Measurements from ENCODE around the gene GSKIP.

Gene GSKIP

GRCh38 chr14:96417254-96417653, 53.9 kb downstream of the GSKIP start:
- DNase-seq = no peak
- Histone ChIP-seq H3K4me3 (ENCODE audit: insufficient read depth in 1 of 2, low read depth in 1 of 2, low read length in 2 of 2) (no peak overlapping the region), H3K14ac (ENCODE audit: low read length in 2 of 2) (no peak overlapping the region), H2BK120ac (ENCODE audit: low read depth, low read length) (no peak overlapping the region), H3K4me2 (ENCODE audit: low read length, poor library complexity, severe bottlenecking) (no peak overlapping the region), H2AK5ac (ENCODE audit: low read length, severe bottlenecking) (no peak overlapping the region), H2AFZ (ENCODE audit: low read depth, low read length) (no peak overlapping the region), H4K8ac (ENCODE audit: low read length) (no peak overlapping the region), H3K36me3 (ENCODE audit: control insufficient read depth in 1 of 2, insufficient read depth in 2 of 2, low read depth in 1 of 2, low read length in 2 of 2) (no peaks in the 10 kb centered on the region), H3K4ac (ENCODE audit: low read depth in 1 of 2, low read length in 2 of 2) (no peak overlapping the region), H2BK15ac (ENCODE audit: low read depth, poor library complexity, severe bottlenecking) (no peak overlapping the region), H2BK5ac (ENCODE audit: low read depth, low read length, poor library complexity, severe bottlenecking) (no peak overlapping the region), H3K9me3 (ENCODE audit: control insufficient read depth, low read length) (no peaks in the 10 kb centered on the region), H3K4me1 (ENCODE audit: control insufficient read depth, insufficient read depth, low read depth, low read length) (no peaks in the 10 kb centered on the region), H3K27me3 (ENCODE audit: control insufficient read depth in 1 of 2, insufficient read depth in 1 of 2, low read length in 2 of 2) (no peaks in the 10 kb centered on the region), H3K27ac (ENCODE audit: low read length, poor library complexity, severe bottlenecking) (no peak overlapping the region), H3K9ac (ENCODE audit: low read length) (no peak overlapping the region), H3K79me1 (replicated peaks; ENCODE audit: low read length, poor library complexity, severe bottlenecking) (no peaks in the 10 kb centered on the region), H2BK12ac (ENCODE audit: low read length in 2 of 2) (no peak overlapping the region), H3K18ac (ENCODE audit: low read depth in 1 of 2, low read length in 2 of 2) (no peak overlapping the region), H4K91ac (ENCODE audit: low read length) (no peak overlapping the region), H3K23ac (ENCODE audit: low read length in 2 of 2) (no peak overlapping the region)
- 86% methylated on average over 1 of the region's 2 CpGs for WGBS

- H4K8ac ChIP-seq (ENCODE audit: low read length) = no peak overlapping the region
- no peak overlapping the region for H3K4me2 ChIP-seq (ENCODE audit: low read length, poor library complexity, severe bottlenecking)
- H3K79me1 ChIP-seq (replicated peaks; ENCODE audit: low read length, poor library complexity, severe bottlenecking) = no peaks in the 10 kb centered on the region
- H3K4ac ChIP-seq (ENCODE audit: low read depth in 1 of 2, low read length in 2 of 2) = no peak overlapping the region
- H3K14ac ChIP-seq (ENCODE audit: low read length in 2 of 2) = no peak overlapping the region
- H3K9me3 ChIP-seq (ENCODE audit: control insufficient read depth, low read length) = no peaks in the 10 kb centered on the region
- no peaks in the 10 kb centered on the region for H3K27me3 ChIP-seq (ENCODE audit: control insufficient read depth in 1 of 2, insufficient read depth in 1 of 2, low read length in 2 of 2)
- H3K27ac ChIP-seq (ENCODE audit: low read length, poor library complexity, severe bottlenecking) = no peak overlapping the region
- WGBS = 92% methylated on average over 2 of the region's 4 CpGs
- H3K23ac ChIP-seq (ENCODE audit: low read length in 2 of 2) = no peak overlapping the region
- H3K4me3 ChIP-seq (ENCODE audit: insufficient read depth in 1 of 2, low read depth in 1 of 2, low read length in 2 of 2) = no peak overlapping the region
- H3K4me1 ChIP-seq (ENCODE audit: control insufficient read depth, insufficient read depth, low read depth, low read length) = no peaks in the 10 kb centered on the region
- no peak overlapping the region for H4K91ac ChIP-seq (ENCODE audit: low read length)
- H3K18ac ChIP-seq (ENCODE audit: low read depth in 1 of 2, low read length in 2 of 2) = no peak overlapping the region
- no peaks in the 10 kb centered on the region for H3K36me3 ChIP-seq (ENCODE audit: control insufficient read depth in 1 of 2, insufficient read depth in 2 of 2, low read depth in 1 of 2, low read length in 2 of 2)
- H2BK120ac ChIP-seq (ENCODE audit: low read depth, low read length) = no peak overlapping the region
- DNase-seq = no peak
- no peak overlapping the region for H2BK5ac ChIP-seq (ENCODE audit: low read depth, low read length, poor library complexity, severe bottlenecking)
- no peak overlapping the region for H2AK5ac ChIP-seq (ENCODE audit: low read length, severe bottlenecking)
- no peak overlapping the region for H2BK15ac ChIP-seq (ENCODE audit: low read depth, poor library complexity, severe bottlenecking)
- no peak overlapping the region for H3K9ac ChIP-seq (ENCODE audit: low read length)
- H2AFZ ChIP-seq (ENCODE audit: low read depth, low read length) = no peak overlapping the region
- H2BK12ac ChIP-seq (ENCODE audit: low read length in 2 of 2) = no peak overlapping the region
These were observed 54.7 kb downstream of the GSKIP start for GRCh38 chr14:96418075-96418474.

GRCh38 chr14:96421236-96421635, 57.9 kb downstream of the GSKIP start:
- no peak overlapping the region for H3K18ac ChIP-seq (ENCODE audit: low read depth in 1 of 2, low read length in 2 of 2)
- no peak overlapping the region for H2AK5ac ChIP-seq (ENCODE audit: low read length, severe bottlenecking)
- H3K9ac ChIP-seq (ENCODE audit: low read length) = no peak overlapping the region
- H3K79me1 ChIP-seq (replicated peaks; ENCODE audit: low read length, poor library complexity, severe bottlenecking) = no peaks in the 10 kb centered on the region
- H3K4me3 ChIP-seq (ENCODE audit: insufficient read depth in 1 of 2, low read depth in 1 of 2, low read length in 2 of 2) = no peak overlapping the region
- 75% methylated on average over 6 of the region's 6 CpGs for WGBS
- no peaks in the 10 kb centered on the region for H3K4me1 ChIP-seq (ENCODE audit: control insufficient read depth, insufficient read depth, low read depth, low read length)
- H2BK120ac ChIP-seq (ENCODE audit: low read depth, low read length) = no peak overlapping the region
- no peak overlapping the region for H4K8ac ChIP-seq (ENCODE audit: low read length)
- no peak overlapping the region for H3K14ac ChIP-seq (ENCODE audit: low read length in 2 of 2)
- H3K4me2 ChIP-seq (ENCODE audit: low read length, poor library complexity, severe bottlenecking) = no peak overlapping the region
- peak; percentile 5 for DNase-seq
- no peaks in the 10 kb centered on the region for H3K9me3 ChIP-seq (ENCODE audit: control insufficient read depth, low read length)
- H2BK5ac ChIP-seq (ENCODE audit: low read depth, low read length, poor library complexity, severe bottlenecking) = no peak overlapping the region
- no peak overlapping the region for H2AFZ ChIP-seq (ENCODE audit: low read depth, low read length)
- no peak overlapping the region for H4K91ac ChIP-seq (ENCODE audit: low read length)
- H3K36me3 ChIP-seq (ENCODE audit: control insufficient read depth in 1 of 2, insufficient read depth in 2 of 2, low read depth in 1 of 2, low read length in 2 of 2) = no peaks in the 10 kb centered on the region
- no peaks in the 10 kb centered on the region for H3K27me3 ChIP-seq (ENCODE audit: control insufficient read depth in 1 of 2, insufficient read depth in 1 of 2, low read length in 2 of 2)
- no peak overlapping the region for H2BK15ac ChIP-seq (ENCODE audit: low read depth, poor library complexity, severe bottlenecking)
- no peak overlapping the region for H2BK12ac ChIP-seq (ENCODE audit: low read length in 2 of 2)
- H3K4ac ChIP-seq (ENCODE audit: low read depth in 1 of 2, low read length in 2 of 2) = no peak overlapping the region
- no peak overlapping the region for H3K23ac ChIP-seq (ENCODE audit: low read length in 2 of 2)
- H3K27ac ChIP-seq (ENCODE audit: low read length, poor library complexity, severe bottlenecking) = no peak overlapping the region

- no peak overlapping the region for H4K91ac ChIP-seq (ENCODE audit: low read length)
- DNase-seq = no peak
- H3K4me1 ChIP-seq (ENCODE audit: control insufficient read depth, insufficient read depth, low read depth, low read length) = no peaks in the 10 kb centered on the region
- H3K4me2 ChIP-seq (ENCODE audit: low read length, poor library complexity, severe bottlenecking) = no peak overlapping the region
- WGBS = 27% methylated on average over 5 of the region's 5 CpGs
- H2BK5ac ChIP-seq (ENCODE audit: low read depth, low read length, poor library complexity, severe bottlenecking) = no peak overlapping the region
- no peak overlapping the region for H2BK120ac ChIP-seq (ENCODE audit: low read depth, low read length)
- no peaks in the 10 kb centered on the region for H3K9me3 ChIP-seq (ENCODE audit: control insufficient read depth, low read length)
- H4K8ac ChIP-seq (ENCODE audit: low read length) = no peak overlapping the region
- H3K4ac ChIP-seq (ENCODE audit: low read depth in 1 of 2, low read length in 2 of 2) = no peak overlapping the region
- H3K4me3 ChIP-seq (ENCODE audit: insufficient read depth in 1 of 2, low read depth in 1 of 2, low read length in 2 of 2) = no peak overlapping the region
- H3K14ac ChIP-seq (ENCODE audit: low read length in 2 of 2) = no peak overlapping the region
- H3K27me3 ChIP-seq (ENCODE audit: control insufficient read depth in 1 of 2, insufficient read depth in 1 of 2, low read length in 2 of 2) = no peaks in the 10 kb centered on the region
- no peak overlapping the region for H2BK15ac ChIP-seq (ENCODE audit: low read depth, poor library complexity, severe bottlenecking)
- H2BK12ac ChIP-seq (ENCODE audit: low read length in 2 of 2) = no peak overlapping the region
- H3K27ac ChIP-seq (ENCODE audit: low read length, poor library complexity, severe bottlenecking) = no peak overlapping the region
- no peak overlapping the region for H2AFZ ChIP-seq (ENCODE audit: low read depth, low read length)
- H3K23ac ChIP-seq (ENCODE audit: low read length in 2 of 2) = no peak overlapping the region
- H2AK5ac ChIP-seq (ENCODE audit: low read length, severe bottlenecking) = no peak overlapping the region
- no peak overlapping the region for H3K18ac ChIP-seq (ENCODE audit: low read depth in 1 of 2, low read length in 2 of 2)
- H3K9ac ChIP-seq (ENCODE audit: low read length) = no peak overlapping the region
- H3K79me1 ChIP-seq (replicated peaks; ENCODE audit: low read length, poor library complexity, severe bottlenecking) = no peaks in the 10 kb centered on the region
- H3K36me3 ChIP-seq (ENCODE audit: control insufficient read depth in 1 of 2, insufficient read depth in 2 of 2, low read depth in 1 of 2, low read length in 2 of 2) = no peaks in the 10 kb centered on the region
These were observed 59.7 kb downstream of the GSKIP start for GRCh38 chr14:96422992-96423391.
